Measurements from ENCODE around the gene SPECC1L.

SPECC1L gene

GRCh38 chr22:24325105-24325757 lies 54.6 kb downstream of the SPECC1L start:
- peak; percentile 12 for DNase-seq (ENCODE audit: low spot score)

DNA sequence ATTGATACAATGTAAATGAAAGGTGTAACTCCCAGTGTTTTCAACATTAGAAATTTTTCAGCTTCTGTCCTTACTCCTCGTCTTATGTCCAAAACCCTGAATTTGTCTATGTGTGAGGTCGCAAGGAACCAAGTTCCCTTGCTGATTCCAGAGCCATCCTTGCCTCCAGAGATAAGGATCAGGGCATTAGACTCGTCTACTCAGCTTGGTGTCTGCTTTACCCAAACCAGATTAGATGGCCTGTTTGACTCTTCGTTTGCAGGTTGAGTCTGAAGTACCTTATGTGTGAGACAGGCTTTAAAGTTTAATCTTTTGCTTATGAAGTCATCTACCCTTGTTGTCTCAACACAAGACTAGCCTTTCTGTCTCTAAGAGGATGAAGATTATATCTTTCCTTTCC lies 55.6 kb downstream of the SPECC1L start:
- DNase-seq (ENCODE audit: low spot score): no peak

GRCh38 chr22:24327832-24328231 lies 57.2 kb downstream of the SPECC1L start:
- DNase-seq (ENCODE audit: low spot score): no peak

- no peak for DNase-seq (ENCODE audit: low spot score)
Measured at GRCh38 chr22:24329453-24329852, 58.8 kb downstream of the SPECC1L start.

- DNase-seq (ENCODE audit: low spot score): peak; percentile 42
Measured at GRCh38 chr22:24330636-24331035, 60.0 kb downstream of the SPECC1L start.

- no peak for DNase-seq (ENCODE audit: low spot score)
Measured at GRCh38 chr22:24331468-24332440, 61.1 kb downstream of the SPECC1L start.

GRCh38 chr22:24333301-24333700 lies 62.7 kb downstream of the SPECC1L start:
- DNase-seq (ENCODE audit: low spot score): no peak

GRCh38 chr22:24335496-24335895 lies 64.9 kb downstream of the SPECC1L start:
- DNase-seq (ENCODE audit: low spot score): no peak

DNA sequence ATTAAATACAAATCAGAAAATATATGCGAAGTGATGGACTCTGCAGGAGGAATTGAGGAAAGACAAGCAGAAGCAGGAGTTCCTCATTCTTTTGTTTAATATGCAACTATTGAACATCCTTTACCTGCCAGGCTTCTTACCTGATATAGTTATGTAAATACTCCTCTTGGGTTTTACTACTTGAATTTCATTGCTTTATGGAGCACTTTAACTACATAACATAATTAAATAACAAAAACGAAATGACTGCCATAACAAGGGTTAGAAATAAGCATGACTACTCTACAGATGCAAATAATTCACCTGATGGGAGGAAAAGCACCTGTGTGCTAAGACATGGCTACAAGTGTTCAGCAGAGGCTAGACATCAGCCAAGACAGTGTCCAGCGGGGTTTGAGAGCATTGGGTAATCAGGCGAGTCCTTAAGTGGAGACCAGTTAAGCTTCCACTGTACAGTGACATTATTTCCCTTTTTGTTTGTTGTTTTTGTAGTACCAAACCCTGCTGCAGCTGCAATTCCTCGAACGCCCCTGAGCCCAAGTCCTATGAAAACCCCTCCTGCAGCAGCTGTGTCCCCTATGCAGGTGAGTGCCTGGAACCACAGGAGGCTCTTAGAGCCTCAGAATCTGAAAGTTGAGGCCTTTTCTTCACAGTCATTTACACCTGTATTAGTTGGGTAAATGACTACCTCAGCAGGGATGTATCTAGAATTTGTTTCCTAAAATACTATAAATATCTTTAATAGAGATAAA lies 67.4 kb downstream of the SPECC1L start:
- no peak for DNase-seq (ENCODE audit: low spot score)

- no peak for DNase-seq (ENCODE audit: low spot score)
Measured at GRCh38 chr22:24338726-24339451, 68.3 kb downstream of the SPECC1L start.

GRCh38 chr22:24339452-24339747 lies 68.8 kb downstream of the SPECC1L start:
- no peak for DNase-seq (ENCODE audit: low spot score)

DNA sequence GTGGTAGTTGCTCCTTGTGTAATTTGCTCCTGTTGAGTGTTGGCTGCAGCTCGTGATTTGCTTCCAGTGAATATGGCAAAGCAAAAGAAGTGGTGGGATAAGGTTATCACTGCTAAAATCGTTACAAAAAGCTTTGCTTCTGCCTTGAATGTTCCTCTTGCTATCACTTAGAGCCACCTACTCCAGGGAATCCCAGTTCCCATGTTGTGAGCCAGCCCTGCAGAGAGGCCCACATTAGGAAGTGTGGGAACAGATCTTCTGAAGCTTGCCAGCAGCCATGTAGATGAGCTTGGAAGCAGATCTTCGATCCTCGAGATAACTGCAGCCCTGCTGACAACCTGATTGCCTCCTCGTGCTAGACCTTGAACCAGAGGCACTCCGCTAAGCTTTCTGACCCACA lies 71.0 kb downstream of the SPECC1L start:
- DNase-seq (ENCODE audit: low spot score): no peak

GRCh38 chr22:24350627-24351026 lies 80.0 kb downstream of the SPECC1L start:
- no peak for DNase-seq (ENCODE audit: low spot score)

- no peak for DNase-seq (ENCODE audit: low spot score)
Measured at GRCh38 chr22:24353121-24353520, 82.5 kb downstream of the SPECC1L start.

DNA sequence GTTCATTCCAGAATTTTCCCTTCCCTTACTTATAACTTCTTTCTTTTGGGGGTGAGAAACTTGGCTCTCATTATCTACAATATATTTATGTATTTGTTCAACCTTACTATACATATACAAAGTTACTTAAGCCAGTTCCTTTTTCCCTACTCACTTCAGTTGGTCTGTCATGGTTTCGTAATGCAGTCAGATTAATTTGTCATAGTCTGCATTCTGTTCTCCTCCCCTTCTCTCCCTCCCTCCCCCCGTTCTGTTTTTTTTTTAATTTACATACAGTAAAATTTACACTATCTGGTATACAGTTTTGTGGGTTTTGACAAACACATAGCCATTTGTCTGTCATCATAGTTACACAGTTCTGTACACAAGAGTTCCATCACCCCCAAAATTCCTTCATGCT lies 84.9 kb downstream of the SPECC1L start:
- DNase-seq (ENCODE audit: low spot score): no peak

DNA sequence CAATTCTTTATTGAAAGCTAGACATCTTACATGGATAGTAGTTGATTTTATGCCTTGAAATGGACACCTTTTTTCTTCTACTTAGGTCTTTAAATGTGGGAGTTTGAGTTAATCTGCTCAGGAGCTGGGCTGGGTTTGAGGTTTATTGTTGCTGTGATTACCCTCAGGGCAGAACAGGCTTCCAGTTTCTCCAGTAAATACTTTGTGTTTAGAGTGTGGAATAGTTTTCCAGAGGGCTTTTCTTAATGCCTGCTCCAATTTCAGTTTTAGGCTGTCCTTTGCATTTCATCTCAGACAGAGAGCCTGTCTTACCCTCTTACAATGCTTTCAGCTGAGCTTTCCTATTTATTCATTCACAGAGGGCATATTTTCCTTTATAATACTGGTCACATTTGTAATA lies 86.9 kb downstream of the SPECC1L start:
- no peak for DNase-seq (ENCODE audit: low spot score)

DNA sequence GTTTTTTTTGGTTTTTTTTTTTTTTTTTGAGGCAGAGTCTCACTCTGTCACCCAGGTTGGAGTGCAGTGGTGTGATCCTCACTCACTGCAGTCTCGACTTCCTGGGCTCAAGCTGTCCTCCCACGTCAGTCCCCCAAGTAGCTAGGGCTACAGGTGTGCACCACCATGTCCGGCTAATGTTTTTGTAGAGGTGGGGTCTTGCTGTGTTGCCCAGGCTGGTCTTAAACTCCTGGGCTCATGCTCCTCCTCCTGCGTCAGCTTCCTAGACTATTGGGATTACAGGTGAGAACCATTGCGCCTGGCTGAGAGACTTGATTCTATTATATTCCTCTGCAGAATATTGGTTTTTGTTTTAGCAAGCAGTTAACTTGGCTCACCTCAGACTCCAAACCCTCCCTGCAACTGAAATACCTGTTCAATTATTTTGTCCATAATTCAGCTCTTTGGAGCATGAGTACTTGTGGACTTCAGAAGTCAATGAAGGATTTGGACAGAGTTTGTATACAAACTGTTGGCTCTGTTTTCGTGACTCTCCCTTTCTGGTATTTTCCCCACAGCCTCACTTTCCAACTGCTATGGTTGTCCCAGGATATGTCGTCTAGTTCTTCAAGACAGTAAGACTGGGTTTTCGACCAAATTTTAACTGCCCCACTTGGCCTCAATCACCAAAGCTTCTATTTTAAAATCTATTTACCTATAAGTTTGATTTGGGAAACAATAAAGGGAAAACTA lies 87.6 kb downstream of the SPECC1L start:
- no peak for DNase-seq (ENCODE audit: low spot score)

- no peak for DNase-seq (ENCODE audit: low spot score)
Measured at GRCh38 chr22:24359452-24360120, 89.0 kb downstream of the SPECC1L start.

- no peak for DNase-seq (ENCODE audit: low spot score)
Measured at GRCh38 chr22:24361976-24362646, 91.5 kb downstream of the SPECC1L start.

GRCh38 chr22:24363243-24363642 lies 92.6 kb downstream of the SPECC1L start:
- no peak for DNase-seq (ENCODE audit: low spot score)

Measured in hematopoietic multipotent progenitor cell treated with erythropoietin and hydrocortisone succinate and interleukin-3 and kit ligand, for 17 days (in vitro differentiated cells).